Chondrocyte (in vitro differentiated cells): ENCODE measurements around the gene CDC14C. TPM values are rescaled to one million over a fixed set of nuclear protein-coding genes. Genes with fewer than 3 reads are reported as not detected.

ENCODE experiments used
- DNase-seq: peaks from one replicate; pipeline ENCODE4 v3.0.0; 2021; ENCODE audit warnings: mixed read lengths, low spot score
- H3K27ac Mint-ChIP-seq: one replicate; pipeline ENCODE4 v1.8.0; 2021; ENCODE audit warnings: mild to moderate bottlenecking, moderate library complexity, mixed read lengths; ENCODE audit not compliant: unreplicated experiment
- H3K27me3 Mint-ChIP-seq: 2 replicates; pipeline ENCODE4 v1.8.0; 2021; ENCODE audit warnings: low read depth, mixed read lengths
- H3K36me3 Mint-ChIP-seq: 2 replicates; pipeline ENCODE4 v1.8.0; 2021; ENCODE audit warnings: low read depth, mixed read lengths
- H3K4me1 Mint-ChIP-seq: 2 replicates; pipeline ENCODE4 v1.8.0; 2021; ENCODE audit warnings: low read depth, mild to moderate bottlenecking, mixed read lengths
- H3K4me3 Mint-ChIP-seq: one replicate; pipeline ENCODE4 v1.8.0; 2021; ENCODE audit warnings: mild to moderate bottlenecking, moderate library complexity, mixed read lengths; ENCODE audit not compliant: unreplicated experiment
- H3K9me3 Mint-ChIP-seq: 2 replicates; pipeline ENCODE4 v1.8.0; 2021; ENCODE audit warnings: low read depth, mixed read lengths
- total RNA-seq: library from RNA; stranded (reverse); gene quantifications from 3 replicates; pipeline ENCODE4 v1.2.1, GENCODE V29; 2021
- TF ChIP-seq, protein P1 (sequence below): fragments of 200-600 bp; sonication (generic); IDR thresholded peaks from 2 replicates; pipeline ENCODE4 v1.5.0; 2021; ENCODE audit warnings: antibody characterized with exemption, mild to moderate bottlenecking, moderate library complexity

Gene CDC14C
- total RNA-seq, 1 donor from 2014 or later, result not detected

DNA sequence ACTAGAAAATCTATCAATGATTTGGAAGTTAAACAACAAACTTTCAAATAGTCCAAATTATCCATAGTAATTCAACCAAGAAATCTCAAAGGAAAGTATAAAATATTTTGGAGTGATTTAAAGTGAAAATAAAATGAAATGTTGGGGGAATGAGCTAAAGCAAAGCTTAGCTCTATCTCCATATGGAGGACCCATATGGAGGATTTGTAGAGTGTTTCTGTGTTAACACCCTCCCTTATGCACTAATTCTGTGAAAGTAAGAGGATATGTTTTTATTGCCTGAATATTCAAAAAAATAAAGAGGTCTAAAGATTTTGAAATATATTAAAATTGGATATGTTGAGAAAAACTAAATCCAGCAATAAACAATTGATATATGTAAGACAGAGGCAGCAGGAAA lies 31.6 kb downstream of the CDC14C start:
- no peaks in the 10 kb centered on the region for H3K9me3 Mint-ChIP-seq
- no peaks in the 10 kb centered on the region for H3K4me1 Mint-ChIP-seq
- TF ChIP-seq, protein P1, sequence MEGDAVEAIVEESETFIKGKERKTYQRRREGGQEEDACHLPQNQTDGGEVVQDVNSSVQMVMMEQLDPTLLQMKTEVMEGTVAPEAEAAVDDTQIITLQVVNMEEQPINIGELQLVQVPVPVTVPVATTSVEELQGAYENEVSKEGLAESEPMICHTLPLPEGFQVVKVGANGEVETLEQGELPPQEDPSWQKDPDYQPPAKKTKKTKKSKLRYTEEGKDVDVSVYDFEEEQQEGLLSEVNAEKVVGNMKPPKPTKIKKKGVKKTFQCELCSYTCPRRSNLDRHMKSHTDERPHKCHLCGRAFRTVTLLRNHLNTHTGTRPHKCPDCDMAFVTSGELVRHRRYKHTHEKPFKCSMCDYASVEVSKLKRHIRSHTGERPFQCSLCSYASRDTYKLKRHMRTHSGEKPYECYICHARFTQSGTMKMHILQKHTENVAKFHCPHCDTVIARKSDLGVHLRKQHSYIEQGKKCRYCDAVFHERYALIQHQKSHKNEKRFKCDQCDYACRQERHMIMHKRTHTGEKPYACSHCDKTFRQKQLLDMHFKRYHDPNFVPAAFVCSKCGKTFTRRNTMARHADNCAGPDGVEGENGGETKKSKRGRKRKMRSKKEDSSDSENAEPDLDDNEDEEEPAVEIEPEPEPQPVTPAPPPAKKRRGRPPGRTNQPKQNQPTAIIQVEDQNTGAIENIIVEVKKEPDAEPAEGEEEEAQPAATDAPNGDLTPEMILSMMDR, result no peak
- no peaks in the 10 kb centered on the region for H3K36me3 Mint-ChIP-seq
- H3K27ac Mint-ChIP-seq, result no peak overlapping the region
- no peak overlapping the region for H3K4me3 Mint-ChIP-seq
- no peaks in the 10 kb centered on the region for H3K27me3 Mint-ChIP-seq
- no peak for DNase-seq

DNA sequence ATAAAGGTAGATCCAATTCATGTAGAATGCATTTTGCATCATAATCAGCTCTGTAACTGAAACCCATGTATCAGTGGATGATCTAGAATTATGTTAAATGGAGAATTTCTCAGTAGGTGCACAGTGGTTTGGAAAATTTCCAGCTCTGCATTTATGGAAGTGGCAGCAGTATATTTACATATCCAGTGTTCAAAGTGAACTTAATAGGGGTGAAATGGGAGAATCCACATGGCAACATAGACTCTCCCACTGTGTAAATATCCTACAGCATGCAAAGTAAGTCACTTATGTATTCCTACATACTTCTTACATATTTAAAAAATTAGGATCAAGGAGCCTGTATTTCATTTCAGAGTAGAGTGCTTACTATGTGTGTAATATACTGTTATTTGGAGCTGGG lies 35.3 kb downstream of the CDC14C start:
- Mint-ChIP-seq H3K4me1 (no peaks in the 10 kb centered on the region), H3K9me3 (no peaks in the 10 kb centered on the region), H3K36me3 (no peaks in the 10 kb centered on the region), H3K27ac (no peak overlapping the region), H3K27me3 (no peaks in the 10 kb centered on the region), H3K4me3 (no peak overlapping the region)
- DNase-seq, result no peak
- TF ChIP-seq, protein P1, result no peak

DNA sequence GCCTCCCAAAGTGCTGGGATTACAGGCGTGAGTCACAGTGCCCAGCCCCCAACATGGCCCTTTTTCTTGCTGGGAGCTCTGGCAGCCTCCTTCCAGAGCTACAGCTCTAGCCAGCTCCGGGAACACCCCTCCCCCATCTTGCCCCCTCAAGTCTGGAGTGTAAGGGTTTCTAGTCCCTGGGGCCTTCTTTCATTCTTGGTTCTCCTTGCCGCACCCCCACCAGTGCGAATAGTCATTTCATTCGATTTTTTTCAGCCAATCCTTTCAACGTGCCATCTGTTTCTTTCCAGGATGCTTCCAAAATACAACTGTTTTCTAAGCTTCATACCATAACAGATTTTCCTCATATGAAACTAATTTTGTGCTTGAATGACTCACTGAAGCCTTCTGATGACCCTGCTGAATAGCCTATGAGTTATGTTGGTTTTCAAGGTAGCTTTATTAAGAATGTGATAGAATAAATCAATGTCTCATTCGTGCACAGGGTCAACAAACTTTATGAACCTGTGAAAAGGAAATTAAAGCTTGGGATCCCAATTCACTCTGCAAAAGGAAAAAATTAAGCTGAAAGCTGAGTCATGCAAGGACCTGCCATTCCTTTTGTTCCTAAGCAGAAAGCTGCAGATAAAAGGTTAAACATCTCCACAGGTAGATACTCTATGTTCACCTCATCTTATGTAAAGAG lies 38.6 kb downstream of the CDC14C start:
- Mint-ChIP-seq H3K4me3 (no peak overlapping the region), H3K27me3 (no peaks in the 10 kb centered on the region), H3K36me3 (no peaks in the 10 kb centered on the region), H3K4me1 (no peaks in the 10 kb centered on the region), H3K9me3 (no peaks in the 10 kb centered on the region), H3K27ac (no peak overlapping the region)
- DNase-seq, result no peak
- TF ChIP-seq, protein P1, result no peak

DNA sequence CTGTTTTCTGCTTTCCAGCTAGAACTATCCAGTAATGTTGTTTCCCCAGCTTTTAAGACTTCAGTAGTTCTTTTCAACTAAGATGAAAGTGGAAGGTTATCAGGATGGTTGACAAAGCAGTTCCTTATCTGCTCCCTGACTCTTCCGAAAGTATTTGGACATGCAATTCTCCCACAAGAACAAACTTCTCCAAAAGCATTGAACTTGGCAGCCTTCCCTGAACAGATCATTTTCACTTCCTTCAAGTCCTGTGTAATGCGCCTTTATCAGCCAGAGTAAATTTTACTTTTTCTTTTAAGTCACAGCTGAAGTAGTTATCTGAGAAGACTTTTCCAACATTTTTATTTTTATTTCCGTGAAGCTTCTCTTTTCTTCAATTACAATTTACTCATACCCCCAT lies 39.7 kb downstream of the CDC14C start:
- Mint-ChIP-seq H3K27ac (no peak overlapping the region), H3K4me3 (no peak overlapping the region), H3K9me3 (peaks cover 3% of the 10 kb centered on the region), H3K36me3 (no peaks in the 10 kb centered on the region), H3K4me1 (no peaks in the 10 kb centered on the region), H3K27me3 (no peaks in the 10 kb centered on the region)
- DNase-seq, result no peak
- TF ChIP-seq, protein P1, result no peak

DNA sequence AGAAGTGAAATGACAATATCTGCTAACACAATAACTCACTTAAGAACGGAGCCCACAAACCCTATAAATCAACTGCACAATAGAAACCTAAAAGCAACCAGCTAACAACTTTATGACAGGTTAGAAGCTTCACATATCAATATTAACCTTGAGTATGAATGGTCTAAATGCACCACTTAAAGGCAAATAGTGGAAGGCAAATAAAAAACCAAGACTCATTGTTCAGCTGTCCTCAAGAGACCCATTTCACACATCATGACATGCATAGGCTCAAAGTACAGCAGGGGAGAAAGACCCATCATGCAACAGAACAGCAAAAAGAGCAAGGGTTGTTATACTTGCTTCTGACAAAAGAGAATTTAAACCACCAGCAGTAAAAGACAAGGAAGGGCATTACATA lies 46.8 kb downstream of the CDC14C start:
- no peaks in the 10 kb centered on the region for H3K4me1 Mint-ChIP-seq
- no peaks in the 10 kb centered on the region for H3K27me3 Mint-ChIP-seq
- peaks cover 14% of the 10 kb centered on the region for H3K9me3 Mint-ChIP-seq
- TF ChIP-seq, protein P1, result no peak
- H3K4me3 Mint-ChIP-seq, result no peak overlapping the region
- no peaks in the 10 kb centered on the region for H3K36me3 Mint-ChIP-seq
- no peak overlapping the region for H3K27ac Mint-ChIP-seq
- DNase-seq, result no peak
